NCI-H1930 (cell line): ENCODE data around the gene CTSD.

Experiments used
- DNase-seq, 2 experiments: peaks; one replicate each; lab custom pipeline; 2025; lab: John Stamatoyannopoulos, UW

CTSD gene

DNA sequence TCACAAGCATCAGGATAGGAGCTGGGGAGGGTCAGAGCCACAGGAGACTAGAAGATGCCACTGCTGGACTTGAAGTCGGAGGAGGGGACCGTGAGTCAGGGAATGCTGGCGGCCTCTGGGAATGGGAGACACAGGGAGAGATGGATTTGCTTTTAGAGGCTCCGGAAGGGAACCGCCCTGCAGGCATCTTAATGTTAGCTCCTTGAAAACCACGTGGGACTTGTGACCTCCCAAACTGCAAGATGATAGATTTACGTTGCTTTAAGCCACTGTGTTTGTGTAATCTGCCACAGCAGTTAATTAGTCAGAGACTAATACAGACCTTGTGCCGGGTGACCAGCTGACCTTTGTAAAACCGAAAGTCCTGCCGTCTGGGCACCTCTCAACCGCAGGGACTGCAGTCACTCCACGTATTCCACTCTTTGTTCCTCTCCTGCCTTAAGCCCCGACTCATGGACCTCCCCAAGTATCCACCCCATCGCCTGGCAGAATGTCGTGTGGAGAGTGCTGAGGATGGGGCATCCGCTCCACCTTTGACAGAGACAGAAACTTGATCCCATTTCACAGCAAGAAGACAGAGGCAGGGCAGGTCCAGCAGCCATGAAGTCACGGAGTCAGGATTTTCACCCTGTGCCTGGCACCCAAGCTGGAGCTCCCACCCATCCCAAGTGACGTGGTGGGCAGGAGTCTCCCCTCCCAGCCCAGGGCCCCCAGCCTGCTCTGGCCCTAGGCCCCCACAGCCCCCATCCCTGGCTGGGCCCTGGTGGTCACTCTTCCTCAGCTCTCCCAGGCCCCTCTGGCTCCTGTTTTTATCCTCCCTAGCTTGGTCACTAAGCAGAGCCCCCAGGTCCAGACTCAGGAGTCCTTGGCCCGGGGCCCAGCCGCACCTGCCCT is 19.4 kb upstream of the CTSD start:
- no peak for DNase-seq

DNA sequence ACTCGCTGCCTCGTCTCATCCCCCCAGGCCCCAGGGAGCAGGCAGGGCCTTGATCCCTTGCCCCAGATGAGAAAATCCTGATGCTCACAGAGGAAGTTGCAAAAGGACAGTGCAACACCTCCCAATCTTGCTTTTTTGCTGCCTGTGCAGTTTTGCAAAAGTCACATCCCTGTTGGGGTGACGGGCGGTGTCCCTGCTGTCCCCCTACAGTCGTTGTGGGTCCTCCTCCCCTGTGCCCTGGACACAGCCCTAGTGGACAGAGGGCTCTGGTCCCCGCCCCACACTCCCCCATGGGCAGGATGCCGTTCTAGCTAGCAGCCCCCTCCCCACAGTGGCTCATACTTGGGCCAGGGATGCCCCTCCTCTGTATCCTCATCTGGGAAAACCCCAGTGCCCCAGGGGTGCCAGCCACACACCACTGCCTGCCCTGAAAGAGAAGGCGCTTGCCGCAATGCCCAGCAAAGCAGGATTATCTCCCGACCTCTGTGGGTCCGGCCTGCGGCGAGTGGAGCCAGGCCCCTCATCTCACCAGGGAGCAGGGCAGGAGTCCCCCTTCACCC is 18.4 kb upstream of the CTSD start:
- DNase-seq, result no peak

DNA sequence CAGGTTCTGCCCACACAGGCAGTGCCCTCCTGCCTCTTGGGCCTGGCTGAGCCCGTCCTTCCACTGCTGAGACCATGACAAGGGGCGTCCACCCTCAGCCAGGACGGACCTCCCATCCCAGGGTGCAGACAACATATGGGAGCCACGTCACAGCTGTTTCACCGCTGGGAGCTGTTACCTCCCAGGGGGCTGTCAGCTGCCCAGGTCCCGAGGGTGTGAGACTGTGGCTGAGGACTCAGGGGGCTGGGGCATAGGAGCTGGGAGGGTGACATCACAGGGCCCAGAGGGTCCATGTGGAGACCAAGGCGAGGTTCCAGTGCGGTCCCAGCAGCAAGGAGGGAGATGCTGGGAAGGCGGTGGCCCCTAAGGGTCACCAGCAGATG is 17.9 kb upstream of the CTSD start:
- DNase-seq, result no peak

DNA sequence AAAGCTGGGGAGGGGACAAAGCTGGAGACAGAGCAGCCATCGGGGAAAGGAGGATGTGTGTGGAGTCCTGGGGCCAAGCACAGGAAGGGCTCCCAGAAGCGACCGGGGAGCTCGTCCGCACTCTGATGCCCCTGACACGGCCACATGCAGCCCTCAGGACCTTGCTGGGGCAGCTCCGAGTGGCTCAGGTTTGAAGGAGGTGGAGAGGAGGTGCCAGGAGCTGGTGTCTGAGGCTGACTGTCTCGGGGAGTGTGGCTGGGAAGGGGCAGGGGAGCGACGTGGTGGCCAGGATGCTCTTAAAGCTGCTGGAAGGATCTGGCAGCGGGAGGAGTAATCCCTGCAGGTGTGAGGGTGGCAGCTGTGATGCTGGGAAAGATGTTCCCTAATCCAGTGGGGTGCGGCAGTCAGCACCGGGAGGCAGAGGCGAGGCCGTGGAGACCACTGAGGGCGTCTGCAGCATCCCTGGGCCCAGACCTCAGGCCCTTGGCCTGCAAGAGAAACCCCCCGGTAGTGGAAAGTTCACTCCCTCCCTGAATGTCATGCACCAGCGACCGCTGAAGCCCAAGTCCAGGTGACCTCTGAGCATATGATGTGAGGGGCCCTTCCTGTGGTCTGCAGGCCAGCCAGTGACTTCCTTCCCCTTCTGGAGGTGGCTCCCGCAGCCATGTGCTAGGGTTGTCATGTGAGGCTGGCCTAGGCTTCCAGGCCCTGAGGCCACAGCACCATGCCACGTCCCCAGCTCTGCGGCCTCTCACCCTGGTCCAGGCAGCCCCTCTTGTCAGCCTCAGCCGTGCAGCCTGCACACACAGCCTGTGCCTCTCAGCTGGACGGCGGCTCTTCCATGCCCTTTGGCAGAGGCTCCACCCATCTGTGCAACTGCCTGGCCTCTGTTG is 17.2 kb upstream of the CTSD start:
- DNase-seq, result no peak

DNA sequence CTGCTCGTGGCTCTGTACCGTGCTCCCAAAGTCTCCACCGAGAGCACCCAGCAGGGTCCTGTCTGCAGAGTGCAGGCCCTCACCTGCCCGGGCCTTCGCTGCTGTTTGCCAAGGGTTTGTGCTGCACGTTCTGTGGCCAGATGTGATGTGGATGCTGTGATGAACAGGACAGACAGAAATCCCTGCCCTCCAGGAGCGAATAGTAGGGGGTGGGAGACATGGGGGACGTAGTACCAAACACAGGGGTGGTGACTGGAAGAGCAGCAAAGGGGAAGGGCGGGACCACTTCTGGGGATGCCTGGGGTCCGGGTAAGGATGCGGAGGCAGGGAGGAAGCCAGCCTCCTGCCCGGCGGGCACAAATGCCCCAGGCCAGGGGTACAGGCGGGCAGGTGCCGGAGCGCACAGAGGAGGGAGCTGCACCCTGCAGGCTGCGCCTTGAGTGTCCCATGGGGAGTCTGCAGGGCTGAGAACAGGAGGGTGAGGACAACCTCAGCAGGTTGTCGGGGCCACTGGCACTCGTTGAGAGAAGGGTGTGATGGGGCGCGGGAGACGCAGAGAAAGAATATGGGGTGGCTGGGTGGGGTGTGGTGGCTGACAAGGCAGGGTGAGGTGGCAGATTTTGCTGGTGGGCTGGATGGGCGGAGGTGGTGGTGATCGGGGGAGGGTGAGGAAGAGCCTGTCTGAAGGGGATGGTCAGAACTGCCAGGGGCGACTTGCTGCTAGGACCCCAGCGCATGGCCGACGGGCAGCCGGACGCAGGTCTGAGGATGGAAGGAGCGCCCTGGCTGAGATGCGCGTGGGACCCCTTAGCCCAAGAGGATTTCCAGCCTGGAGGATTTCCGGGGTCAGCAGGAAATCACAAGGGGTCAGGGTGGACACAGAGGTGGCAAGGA is 16.3 kb upstream of the CTSD start:
- no peak for DNase-seq

DNA sequence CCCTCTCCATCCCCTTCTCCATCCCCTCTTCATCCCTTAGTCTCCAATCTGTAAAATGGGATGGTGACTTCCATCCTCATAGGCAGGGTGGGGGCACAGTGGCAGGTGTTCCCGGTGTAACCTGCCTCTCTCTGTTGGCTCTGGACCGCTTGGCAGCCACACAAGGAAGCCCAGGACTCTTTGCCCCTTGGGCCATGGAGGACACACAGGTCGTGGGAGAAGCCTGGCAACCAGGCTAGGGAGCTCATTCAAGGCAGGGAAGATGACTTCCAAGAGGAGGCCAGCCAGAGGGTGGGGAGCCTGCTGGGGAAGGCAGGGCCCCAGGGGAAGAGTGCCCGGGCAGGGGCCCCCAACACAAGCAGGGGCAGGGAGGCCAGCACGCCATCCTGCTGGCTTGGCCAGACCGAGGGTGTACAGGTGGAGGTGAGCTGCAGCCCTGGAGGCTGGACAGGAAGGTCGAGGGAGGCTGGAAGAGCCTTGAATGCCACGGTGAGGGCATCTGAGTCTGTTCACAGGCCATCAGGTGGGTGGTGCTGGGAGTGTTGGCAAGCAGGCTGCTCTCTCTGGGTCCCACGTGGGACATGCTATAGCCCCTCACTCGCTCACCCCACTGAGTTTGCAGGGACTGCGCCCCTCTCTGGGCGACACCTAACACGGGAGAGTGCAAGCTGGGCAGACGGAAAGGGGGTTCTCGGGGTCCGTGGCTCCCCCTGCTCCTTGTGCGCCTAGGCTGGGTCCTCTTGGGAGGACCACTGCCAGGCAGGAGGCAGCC is 15.5 kb upstream of the CTSD start:
- DNase-seq, result no peak

DNA sequence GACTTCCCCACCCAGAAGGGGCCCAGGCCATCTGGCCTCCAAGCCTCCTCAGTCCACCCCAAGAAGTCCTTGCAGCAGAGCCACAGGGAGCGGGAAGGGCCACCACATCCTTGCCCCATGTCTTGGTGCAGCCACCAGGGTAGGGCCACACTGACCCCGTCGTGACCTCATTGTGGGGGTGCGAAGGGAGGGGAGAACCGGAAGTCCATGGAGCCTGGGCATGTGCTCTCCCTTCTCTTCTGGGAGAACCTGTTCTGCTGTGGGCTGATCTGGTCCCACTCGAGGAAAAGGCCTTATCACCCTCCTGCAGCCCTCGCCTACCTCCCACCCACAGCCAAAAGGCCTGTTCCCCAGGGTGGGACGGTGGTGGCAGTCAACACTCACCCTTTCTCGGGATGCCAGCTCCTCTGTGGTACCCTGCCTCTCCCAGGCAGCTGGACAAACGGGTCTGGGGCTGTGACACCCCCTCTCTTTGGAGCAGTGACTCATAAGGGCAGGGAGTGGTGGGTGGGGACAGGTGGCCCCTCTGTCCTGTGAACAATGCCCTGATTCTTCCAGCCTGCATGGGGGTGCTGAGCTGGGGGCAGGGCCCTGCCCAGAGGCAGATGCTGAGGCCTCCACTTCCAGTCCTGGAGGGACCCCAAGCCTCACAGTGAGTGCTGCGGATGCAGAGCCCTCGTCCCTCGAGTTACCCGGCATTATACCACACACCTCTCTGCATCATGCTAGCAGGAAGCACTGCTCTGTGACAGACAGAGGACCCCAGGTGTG is 14.6 kb upstream of the CTSD start:
- DNase-seq, result no peak

DNA sequence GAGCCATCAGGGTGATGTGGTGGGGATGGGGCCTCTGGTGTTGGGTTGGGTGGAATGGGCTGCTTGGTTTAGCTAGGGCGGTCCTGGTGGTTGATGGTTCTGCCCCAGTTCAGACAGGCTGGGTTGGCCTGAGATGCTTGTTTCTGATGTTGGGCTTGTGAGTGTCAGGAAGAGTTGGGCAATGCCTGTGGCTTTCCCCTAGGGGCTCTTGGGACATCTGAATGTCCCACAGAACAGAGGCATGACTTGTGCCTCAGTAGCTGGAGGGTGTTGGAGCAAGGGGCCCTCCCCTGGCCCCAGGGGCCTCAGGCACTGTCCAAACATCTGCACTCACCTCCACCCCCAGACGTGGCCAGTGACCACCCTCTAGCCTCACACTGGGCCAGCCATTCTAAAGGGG is 14.0 kb upstream of the CTSD start:
- DNase-seq, result no peak

DNA sequence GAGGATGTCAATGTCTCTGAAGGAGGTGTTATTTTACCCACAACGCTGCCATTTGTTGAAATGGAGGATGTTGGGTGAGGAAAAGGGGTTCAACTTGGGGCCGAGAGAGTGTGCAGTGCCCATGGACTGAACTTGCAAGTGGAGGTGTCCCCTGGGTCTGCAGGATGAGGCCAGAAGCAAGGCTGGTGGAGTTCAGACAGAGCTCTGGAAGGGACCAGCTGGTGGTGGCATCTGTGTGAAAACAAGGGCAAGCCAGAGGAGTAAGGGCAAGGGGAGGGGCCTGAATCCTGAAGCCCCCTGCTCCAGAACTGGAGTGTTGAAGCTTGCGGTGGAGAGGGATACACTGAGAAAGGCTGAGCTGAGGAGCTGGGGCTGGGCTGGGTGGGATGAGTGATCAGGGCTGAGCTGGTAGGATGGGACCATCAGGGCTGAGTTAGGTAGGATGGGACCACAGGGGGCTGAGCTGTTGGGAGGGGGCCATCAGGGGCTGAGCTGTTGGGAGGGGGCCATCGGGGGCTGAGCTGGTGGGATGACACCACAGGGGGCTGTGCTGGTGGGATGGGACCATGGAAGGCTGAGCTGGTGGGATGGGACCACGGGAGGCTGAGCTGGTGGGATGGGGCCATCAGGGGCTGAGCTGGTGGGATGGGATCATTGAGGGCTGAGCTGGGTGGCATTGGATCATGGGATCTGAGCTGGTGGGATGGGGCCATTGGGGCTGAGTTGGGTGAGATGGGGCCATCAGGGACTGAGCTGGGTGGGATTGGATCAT is 13.4 kb upstream of the CTSD start:
- no peak for DNase-seq

DNA sequence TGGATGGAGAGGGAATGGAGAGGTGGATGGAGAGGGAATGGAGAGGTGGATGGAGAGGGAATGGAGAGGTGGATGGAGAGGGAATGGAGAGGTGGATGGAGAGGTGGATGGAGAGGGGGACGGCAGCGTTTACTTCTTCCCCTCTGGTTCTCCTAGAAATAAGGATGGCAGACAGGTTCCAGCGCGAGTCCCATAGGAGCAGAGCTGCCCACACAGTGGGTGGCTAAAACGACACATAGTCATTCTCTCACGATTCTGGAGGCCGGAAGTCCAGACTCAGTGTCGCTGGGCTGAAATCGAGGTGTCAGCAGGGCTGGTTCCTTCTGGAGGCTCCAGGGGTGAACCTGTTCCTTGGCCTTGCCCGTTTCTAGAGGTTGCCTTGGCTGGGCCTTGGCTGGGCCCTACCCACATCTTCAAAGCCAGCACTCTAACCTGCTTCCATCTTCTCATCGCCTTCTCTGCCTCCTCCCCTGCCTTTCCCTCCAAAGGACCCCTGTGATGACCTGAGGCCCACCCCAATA is 12.7 kb upstream of the CTSD start:
- DNase-seq, result no peak

DNA sequence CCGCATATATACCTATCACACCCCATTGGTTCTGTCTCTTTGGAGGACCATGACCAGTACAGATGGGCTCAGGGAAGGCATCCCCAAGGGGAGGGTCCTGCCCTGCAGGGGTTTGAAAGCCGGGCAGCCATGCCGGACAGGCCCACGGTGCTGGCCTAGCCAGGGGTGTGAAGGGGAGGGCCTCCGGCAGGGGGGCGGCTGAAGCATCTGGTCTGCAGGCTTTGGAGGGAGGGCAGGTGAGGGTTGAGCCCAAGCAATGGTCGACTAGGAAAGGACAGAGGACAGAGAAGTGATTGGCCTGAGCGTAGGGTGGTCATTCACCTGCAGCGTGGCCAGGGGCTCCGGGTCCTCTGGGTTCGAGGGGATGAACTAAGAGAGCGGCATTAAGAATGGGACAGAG is 11.2 kb upstream of the CTSD start:
- no peak for DNase-seq

DNA sequence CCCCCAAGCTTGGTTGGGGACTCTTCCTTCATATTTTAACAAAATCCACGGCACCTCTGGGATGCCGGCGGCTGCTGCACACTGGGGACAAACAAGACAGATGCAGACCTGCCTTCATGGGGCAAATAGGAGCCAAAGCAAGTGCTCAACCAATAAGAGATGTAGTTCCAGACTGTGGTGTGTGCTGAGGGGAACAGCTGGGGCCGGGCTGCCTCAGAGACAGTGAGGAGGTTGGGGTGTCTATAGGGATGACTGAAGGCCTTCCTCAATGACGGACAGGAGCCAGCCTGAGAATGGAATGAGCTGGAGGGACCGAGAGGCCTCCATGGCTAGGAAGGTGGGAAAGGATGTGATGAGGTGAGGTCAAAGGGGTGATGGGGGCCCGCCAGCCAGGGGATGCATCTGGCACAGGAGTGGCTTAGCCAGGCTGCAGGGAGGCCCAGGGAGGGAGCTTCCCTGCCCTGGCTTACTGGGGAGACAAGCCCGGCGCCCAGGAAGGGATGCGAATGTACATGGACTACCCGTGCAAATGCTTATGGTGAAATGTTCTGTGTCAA is 10.3 kb upstream of the CTSD start:
- no peak for DNase-seq

DNA sequence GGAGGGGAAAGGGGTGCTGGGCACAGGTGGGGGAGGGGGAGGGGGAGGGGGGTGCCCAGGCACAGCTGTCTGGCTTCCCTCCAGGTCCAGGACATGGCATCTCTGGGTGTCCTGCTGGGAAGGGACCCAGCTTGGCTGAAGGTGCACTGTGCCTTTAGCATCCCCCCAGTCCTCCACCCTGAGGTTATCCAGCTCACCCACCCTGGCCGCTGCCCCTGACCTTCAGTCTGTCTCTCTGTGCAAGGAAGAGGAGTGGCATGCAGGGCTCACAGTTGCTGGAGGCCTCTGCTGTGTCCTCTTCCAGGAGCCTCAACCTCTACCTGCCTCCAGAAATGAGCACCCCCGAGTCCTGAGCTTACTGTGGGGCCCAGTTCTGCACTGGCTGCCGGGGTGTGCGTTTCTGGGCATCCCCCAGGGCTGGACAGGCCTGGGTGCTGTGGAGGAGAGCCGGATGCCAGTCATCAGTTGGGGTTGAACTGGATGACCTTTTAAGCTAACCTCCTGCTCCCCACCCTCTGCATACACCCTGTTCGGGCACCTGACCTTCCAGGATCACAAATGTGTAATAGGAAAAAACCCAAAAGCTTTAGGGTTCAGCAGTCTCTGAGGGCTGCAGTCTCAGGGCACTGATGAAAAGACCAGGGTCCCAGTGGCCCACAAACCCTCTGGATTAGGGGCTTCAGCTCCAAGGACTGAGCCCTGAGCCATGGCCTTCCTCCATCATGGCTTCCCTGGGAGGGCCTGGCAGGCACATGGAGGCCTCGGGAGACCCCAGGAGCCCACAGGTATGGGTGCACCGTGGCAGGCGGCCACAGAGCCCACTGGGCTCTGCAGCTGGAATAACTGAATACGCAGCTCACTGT is 9.6 kb upstream of the CTSD start:
- DNase-seq, result no peak

DNA sequence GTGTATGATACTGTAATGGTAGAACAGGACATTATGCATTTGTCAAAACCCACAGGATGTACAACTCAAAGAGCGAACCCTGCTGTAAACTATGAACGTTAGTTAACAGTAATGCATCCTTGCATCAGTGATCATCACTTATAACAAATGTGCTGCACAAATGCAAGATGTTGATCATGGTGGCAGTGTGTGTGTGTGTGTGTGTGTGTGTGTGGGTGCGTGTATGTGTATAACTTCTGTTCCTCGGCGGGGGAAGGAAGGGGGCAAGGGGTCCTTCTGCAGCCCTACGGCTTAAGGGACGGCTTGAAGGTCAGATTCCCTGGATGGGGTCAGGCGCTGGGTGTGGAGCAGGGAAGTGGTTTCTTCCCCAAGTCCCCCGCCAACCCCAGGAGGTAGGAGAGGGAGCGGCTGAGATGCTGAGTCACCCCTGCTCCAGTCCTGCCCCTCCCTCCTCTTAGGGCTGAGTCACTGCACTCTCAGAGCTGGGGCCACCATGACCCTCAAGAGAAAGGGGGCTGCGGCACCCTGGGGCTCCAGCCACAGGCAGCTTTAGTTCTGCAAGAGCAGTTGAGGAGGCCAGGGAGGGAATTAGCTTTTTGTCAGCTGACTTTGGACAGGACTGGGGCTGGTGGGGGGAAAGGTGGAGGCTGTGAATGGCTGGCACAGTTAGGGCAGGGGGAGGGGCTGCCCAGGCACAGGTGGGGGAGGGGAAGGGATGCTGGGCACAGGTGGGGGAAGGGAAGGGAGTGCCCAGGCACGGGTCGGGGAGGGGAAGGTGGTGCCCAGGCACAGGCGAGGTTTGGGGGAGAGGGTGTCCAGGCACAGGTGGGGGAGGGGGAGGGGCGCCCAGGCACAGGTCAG is 8.8 kb upstream of the CTSD start:
- no peak for DNase-seq

DNA sequence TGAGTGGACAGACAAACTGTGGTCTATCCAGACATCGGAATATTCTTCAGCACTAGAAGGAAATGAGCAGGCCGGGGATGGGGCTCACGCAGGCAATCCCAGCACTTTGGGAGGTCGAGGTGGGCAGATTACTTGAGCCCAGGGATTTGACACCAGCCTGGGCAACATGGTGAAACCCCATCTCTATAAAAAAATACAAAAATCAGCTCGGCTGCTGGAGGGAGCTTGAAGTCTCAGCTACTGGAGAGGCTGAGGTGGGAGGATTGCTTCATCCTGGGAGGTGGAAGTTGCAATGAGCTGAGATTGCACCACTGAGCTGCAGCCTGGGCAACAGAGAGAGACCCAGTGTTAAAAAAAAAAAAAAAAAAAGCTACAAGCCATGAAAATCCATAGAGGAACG is 8.0 kb upstream of the CTSD start:
- no peak for DNase-seq

DNA sequence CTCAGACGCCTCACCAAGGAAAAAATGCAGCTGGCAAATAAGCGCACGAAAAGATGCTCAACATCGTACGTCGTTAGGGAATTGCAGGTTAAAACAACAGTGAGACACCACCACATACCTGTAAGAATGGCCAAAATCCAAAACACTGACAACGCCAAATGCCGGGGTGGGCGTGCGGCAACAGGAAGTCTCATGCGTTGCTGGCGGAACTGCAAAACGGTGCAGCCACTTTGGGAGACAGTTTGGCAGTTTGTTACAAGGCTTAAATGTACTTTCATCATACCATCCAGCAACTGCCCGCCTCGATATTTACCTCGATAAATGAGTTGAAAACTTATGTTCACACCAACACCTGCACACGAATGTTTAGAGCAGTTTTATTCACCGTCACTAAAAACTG is 7.5 kb upstream of the CTSD start:
- DNase-seq, result no peak

DNA sequence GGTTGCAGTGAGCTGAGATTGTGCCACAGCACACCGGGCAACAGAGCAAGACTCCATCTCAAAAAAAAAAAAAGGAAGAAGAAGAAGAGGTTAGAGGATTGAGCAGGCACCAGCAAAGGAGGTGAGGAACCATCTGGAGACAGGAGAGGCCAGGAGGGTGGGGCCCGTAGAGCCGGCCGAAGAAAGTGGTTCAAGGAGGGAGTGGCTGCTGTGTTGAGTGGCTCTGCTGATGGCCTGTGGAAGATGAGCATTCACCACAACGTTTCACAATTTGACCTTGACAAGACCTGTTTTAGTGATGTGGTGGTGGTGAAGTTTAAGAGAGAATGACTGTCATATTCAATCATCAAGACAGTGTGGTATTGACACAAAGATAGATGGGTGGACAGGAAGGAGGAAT is 6.8 kb upstream of the CTSD start:
- DNase-seq, result no peak
